GM12865 (cell line): ENCODE data around the gene ANKRD63.

Experiments
- DNase-seq: peaks from one replicate; pipeline ENCODE4 v3.0.0; 2010; ENCODE audit warnings: low read depth
- H3K4me3 ChIP-seq: 2 replicates; pipeline ENCODE4 v1.5.1; 2011; ENCODE audit warnings: mild to moderate bottlenecking, low read depth, low read length, control low read depth
- CTCF ChIP-seq: IDR thresholded peaks from 2 replicates; pipeline ENCODE4 v1.5.1; 2011; ENCODE audit warnings: low read length, control low read depth, low read depth, inconsistent platforms; ENCODE audit not compliant: insufficient read depth; ENCODE audit errors: missing control alignments

ANKRD63 gene

GRCh38 chr15:40323239-40323952 lies 40.5 kb upstream of the ANKRD63 start, which contains the start of gene INAFM2:
TSS of gene INAFM2 (plus strand) at chr15:40323692. CDS start at chr15:40324056, 364 bp downstream.
- H3K4me3 ChIP-seq: peak within 1 kb of the TSS; percentile 65
- peak; percentile 53 for TF ChIP-seq CTCF
- peak; percentile 97 for DNase-seq

- TF ChIP-seq CTCF: no peak
- no peak for DNase-seq
- peak overlapping the region; percentile 49 for H3K4me3 ChIP-seq
These were observed 39.8 kb upstream of the ANKRD63 start for GRCh38 chr15:40322531-40323238.

- no peak overlapping the region for H3K4me3 ChIP-seq
- TF ChIP-seq CTCF: peak; percentile 87
- peak; percentile 74 for DNase-seq
These were observed 38.1 kb upstream of the ANKRD63 start for GRCh38 chr15:40320931-40321371.

- DNase-seq: no peak
- H3K4me3 ChIP-seq: no peak overlapping the region
- TF ChIP-seq CTCF: no peak
These were observed 37.5 kb upstream of the ANKRD63 start for GRCh38 chr15:40320409-40320808.

- TF ChIP-seq CTCF: no peak
- H3K4me3 ChIP-seq: no peak overlapping the region
- DNase-seq: no peak
These were observed 34.7 kb upstream of the ANKRD63 start for GRCh38 chr15:40317580-40317979.

- H3K4me3 ChIP-seq: no peak overlapping the region
- TF ChIP-seq CTCF: no peak
- DNase-seq: no peak
These were observed 34.1 kb upstream of the ANKRD63 start for GRCh38 chr15:40316931-40317330.
